Measurements from ENCODE around the gene RRP1B.

- no peak for TF ChIP-seq GATA2 (IDR thresholded peaks at IDR 0.05; ENCODE audit: low read depth, low read length)
- no peak for TF ChIP-seq GATA3 (IDR thresholded peaks at IDR 0.05; ENCODE audit: low read depth, low read length)
Measured at GRCh38 chr21:43648171-43648570, 11.2 kb upstream of the RRP1B start.
